Activated CD4-positive, CD25-positive, alpha-beta regulatory T cell (primary cell): Measurements from ENCODE around the gene NNT.
"Not testable (repeated sequence)": the region's sequence is repeated elsewhere in the genome, so short reads cannot be mapped to it uniquely, and the experiment has no call there.

Source experiments
- DNase-seq, 4 experiments: peaks; one replicate each; lab custom pipeline; 2025; lab: John Stamatoyannopoulos, UW

Gene NNT

DNA sequence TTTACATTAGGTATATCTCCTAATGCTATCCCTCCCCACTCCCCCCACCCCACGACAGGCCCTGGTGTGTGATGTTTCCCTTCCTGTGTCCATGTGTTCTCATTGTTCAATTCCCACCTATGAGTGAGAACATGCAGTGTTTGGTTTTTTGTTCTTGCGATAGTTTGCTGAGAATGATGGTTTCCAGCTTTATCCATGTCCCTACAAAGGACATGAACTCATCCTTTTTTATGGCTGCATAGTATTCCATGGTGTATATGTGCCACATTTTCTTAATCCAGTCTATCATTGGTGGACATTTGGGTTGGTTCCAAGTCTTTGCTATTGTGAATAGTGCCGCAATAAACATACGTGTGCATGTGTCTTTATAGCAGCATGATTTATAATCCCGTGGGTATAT is 64.4 kb downstream of the NNT start:
- DNase-seq = not testable (repeated sequence)

DNA sequence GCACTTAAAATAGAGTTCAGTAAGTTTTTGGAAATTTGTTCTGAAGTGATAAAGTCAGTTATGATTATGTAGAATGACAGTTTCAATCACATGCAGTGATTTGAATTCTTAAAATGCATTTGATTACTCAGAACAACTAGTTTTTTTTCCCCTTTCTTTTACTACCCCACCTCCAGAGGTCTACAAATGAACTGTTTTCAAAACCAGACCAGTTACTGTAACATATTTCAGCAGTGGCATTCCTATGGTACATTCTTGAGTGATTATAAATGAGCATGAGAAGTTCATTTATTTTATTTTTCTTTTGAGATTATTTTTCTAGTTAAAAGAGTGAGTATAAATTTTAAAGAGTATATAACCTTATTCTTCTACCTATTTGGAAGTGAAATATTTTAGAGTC is 71.6 kb downstream of the NNT start:
- DNase-seq = no peak

DNA sequence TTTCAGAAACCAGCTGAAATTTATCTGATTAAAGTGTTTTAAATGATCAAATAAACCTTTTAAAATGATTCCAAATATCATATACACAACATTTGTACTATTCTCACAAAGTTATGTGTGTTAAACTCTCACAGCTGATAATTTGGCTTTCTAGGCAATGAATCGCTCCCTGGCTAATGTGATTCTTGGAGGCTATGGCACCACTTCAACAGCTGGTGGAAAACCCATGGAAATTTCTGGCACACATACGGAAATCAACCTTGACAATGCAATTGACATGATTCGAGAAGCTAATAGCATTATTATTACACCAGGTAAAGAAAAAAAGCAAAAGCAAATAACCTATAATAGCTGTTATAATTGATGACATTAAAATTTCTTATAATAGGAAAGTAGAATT is 72.4 kb downstream of the NNT start:
- no peak for DNase-seq

DNA sequence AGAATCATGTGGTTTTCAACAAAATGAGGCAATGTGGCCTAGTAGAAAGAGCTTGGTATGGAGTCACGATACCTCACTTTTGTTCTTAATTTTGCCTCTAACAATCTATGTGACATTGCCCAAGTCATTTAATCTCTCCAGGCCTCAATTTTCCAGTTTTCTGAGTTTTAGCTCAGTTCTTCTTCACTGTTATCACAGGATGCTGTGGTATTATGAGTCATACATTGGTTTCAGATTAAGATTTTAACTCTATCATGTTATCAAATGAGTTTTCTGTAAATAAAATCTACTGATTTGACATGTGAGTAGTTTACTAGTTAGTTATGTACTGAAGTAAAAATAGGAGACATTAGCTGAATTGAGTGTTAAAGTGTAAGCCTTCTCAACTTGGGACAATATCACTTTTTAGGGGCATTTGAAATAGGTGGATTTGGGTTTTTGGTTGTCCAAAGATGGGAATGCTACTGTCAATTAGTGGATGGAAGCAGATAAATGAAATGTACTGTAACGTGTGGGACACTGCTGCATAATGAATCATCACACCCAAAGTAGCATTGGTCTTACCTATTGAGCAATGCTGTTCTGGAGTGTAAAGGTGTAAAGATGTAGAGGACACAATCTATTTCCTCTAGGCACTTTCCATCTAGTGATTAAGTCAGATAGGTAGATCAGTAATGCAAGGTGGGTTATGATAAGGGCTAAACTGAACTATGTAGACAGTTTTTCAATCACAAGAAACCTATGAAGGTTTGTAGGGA is 73.3 kb downstream of the NNT start:
- no peak for DNase-seq

DNA sequence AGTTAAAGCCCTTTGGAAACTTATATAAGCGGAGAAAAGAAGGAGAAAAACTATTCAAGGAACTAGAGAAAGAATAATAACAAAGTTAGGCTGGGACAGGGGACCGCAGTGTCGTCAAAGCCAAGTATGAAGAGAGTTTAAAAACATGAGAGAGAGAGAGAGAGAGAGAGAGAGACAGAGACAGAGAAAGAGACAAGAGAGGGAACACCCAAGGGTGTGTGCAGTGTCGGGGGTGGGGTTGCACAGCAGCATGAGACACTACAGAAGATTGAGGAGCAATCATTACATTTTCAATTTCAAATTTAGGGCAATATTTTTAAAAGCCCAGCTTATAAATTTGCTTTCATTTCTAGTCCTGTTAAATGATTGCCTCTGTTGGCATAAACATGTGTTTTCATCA is 74.3 kb downstream of the NNT start:
- DNase-seq = no peak

DNA sequence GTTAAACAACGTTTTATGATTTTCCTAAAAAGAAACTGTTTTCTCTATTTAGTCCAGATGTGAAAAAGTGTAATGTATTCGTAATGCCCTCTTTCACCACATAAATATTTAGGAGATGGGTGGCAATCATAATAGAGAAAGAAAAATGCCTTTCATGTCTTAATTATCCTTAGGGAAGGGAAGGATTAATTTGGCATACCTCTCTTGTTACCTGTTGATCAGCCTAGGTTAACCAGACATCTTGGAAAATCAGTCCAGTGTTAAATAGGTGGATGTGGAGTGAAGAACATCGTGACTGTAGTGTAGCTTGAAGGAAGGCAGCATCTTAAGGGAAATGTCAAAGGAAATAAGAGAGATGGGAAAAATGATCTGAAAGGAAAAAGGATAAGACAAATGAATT is 76.2 kb downstream of the NNT start:
- DNase-seq = no peak

DNA sequence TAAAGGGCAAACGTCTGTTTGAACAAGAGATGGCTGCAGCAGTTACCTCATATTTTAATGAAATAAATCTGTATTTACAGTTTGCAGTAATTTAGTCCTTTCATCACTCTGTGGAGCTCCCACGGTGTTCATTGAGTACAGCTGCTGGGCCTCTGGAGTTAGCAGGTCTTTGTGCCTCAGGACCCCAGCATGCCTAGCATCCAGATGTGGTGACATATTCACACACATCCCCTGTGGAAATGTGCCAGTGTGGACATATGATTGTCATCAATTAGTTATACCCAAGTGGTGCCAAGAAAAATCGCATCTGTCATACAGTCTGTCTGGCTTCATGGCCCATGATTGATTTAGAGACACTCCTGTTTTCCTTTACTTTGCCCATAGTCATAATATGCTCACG is 77.3 kb downstream of the NNT start:
- no peak for DNase-seq

DNA sequence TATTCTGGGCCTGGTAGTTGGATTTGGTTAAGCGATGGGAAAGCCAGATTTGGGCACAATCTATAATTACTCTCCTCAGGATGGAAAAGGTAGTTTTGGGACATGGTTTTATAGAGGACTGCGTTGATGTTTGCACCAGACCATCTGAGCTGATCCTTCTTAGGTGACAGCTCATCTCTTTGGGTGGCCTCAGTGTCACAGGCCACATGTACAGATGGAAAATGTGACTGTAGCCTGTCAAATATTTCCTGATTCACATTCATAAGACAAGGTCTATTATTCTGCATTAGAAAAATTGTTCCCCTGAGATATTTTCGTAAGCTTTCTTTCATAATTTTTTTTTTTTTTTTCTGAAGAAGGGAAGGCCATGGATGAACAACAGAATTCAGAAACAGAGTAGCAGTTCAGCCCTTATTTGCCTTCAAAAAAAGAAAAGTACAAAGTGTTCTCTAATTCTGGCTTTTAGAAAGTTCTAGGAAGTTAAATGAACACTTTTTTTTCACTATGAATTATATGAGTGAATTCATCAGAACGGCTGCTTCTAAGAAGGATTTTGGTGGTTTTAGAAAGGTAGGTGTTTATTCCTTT is 81.0 kb downstream of the NNT start:
- no peak for DNase-seq

DNA sequence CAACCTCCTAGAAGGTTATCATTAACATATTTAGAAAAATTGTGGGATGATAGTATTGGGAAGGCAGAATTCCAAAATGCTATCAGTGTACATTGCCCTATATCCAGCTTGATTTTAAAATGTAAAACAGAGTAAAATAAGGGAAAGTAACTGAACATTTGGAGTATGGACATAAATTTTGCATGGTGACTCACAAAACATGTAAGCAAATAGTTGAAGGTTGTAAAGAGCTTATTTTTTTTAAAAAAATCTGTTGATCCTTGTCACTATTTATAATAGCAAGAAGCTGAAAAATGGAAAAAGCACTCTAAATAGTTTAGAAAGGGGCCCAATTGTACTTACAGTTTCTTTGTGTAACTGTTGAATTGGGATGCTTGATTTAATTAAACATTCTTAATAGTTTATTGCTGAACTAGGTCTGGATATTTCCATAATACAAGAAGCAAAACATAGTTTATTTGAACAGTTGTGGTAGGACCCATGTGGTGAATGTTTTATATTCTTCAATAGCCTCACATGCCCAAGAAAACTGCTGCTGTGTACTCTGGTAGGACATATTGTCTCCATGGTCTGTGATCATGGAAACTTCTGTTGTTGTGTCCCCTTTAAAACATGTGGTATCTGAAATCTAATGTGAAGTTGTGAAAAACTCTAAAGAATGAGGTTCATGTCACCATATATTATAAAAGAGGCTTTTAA is 82.4 kb downstream of the NNT start:
- no peak for DNase-seq

DNA sequence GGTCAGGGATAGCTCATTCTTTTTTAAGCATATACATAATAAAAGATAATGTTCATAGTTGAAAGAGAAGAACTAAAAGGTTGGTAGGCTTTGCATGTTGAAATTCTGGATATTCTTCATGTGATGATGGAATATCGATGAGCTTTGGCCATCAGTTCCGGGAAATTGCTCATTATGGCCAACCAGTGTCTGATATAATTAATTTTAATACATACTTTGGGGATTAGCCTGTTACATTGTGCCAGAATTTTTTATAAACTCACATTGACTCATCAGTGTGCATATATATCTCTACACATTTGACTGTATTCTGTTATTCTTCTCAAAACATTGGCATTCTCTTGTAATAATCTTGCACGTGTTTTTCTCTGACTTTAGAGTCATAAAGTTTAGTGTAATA is 84.3 kb downstream of the NNT start:
- no peak for DNase-seq

DNA sequence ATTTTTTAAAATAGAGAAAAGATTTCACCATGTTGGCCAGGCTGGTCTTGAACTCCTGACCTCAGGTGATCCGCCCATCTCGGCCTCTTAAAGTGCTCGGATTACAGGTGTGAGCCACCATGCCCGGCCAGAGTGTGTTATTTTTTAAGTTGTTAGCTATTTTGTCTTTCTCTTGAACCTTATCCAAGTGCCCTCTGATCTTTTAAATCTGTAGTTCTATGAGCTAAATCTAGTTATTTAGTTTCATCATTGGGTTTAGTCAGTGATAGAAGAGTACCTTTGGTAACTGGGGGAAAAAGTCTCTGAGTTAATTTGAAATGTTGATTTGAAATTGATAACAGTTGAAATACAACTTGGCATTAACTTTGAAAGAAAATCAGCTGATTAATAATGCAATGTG is 88.3 kb downstream of the NNT start:
- no peak for DNase-seq

DNA sequence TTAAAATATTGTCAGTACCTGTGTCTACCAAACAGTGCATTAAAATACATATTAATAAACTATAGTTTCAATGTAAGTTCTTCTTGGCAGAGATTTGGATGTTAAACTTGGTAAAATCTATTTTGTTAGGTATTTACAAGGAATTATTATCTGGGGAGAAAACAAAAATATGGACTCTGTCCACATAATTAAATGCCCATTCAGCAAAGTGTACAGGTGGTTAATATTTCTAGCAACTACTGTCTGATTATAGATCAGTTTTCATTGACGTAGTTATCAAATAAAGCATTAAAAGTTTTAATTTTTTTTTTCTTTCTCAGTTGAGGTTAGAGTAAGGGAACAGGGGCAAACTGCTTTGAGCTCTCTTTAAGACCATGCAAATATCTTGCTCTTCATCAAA is 88.9 kb downstream of the NNT start:
- no peak for DNase-seq

DNA sequence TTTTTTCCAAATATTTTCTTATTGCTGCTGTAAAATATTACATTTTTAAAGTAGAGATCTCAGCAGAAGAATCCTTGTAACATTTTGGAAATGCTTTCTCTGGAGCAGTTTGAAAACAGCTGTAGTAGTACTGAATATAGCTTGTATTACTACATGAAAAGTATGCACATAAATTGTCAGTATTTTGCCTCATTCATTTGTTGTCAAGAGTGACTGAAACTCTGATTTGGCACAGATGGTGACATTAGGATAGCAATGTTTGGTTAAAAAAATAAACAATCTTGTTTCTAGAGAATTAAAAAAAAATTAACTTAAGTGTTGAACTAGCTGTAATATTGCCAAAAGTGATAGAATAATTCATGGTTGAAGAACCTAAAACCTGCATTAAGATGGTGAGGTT is 90.4 kb downstream of the NNT start:
- no peak for DNase-seq

DNA sequence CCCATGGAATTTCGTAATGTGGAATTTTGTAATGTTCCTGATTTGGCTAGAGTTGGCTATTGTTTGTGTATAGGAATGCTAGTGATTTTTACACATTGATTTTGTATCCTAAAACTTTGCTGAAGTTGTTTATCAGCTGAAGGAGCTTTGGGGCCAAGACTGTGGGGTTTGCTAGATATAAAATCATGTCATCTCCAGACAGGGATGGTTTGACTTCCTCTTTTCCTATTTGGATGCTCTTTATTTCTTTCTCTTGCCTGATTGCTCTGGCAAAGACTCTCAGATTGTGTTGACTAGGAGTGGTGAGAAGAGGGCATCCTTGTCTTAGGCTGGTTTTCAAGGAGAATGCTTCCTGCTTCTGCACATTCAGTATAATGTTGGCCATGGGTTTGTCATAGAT is 91.0 kb downstream of the NNT start:
- DNase-seq = no peak

DNA sequence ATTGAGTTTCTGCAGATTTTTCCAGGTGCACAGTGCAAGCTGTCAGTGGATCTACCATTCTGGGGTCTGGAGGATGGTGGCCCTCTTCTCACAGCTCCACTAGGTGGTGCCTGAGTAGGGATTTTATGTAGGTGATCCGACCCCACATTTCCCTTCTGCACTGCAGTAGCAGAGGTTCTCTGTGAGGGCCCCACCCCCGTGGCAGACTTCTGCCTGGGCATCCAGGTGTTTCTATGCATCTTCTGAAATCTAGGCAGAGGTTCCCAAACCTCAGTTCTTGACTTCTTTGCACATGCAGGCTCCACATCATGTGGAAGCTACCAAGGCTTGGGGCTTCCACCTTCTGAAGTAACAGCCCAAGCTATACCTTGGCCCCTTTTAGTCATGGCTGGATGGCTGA is 93.5 kb downstream of the NNT start:
- DNase-seq = not testable (repeated sequence)

DNA sequence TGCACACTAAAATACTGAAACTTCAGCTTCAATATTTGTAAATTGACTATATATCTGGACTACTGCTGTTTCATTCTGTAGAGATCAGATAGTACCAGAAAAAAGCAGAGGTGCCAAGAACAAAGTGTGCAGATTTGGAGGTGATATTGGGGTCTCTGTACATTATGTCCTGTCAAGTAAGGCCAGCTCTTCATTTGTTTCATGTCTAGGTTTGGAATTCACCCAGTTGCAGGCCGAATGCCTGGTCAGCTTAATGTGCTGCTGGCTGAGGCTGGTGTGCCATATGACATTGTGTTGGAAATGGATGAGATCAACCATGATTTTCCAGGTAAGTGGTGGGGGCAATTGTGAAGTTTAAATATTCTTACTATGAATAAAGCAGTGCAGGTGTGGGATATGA is 96.9 kb downstream of the NNT start:
- DNase-seq = no peak

DNA sequence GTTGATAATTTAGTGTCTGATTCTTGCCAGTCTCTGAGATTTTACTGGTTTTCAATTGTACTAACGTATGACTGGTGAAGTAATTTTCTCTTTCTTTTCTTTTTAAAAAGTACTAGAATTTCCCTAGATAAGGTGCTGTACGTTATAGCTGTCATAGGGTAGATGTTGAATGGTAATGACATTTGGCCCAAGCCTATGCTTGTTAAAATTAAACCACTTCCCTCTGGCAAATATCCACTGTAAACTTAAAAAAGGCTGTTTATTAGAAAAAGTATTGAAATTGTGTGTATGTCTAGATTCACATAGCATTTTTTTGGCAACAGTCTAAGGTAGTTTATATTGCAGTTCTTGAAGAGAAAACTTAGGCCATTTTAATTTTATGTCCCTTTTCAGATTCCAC is 97.6 kb downstream of the NNT start:
- no peak for DNase-seq

DNA sequence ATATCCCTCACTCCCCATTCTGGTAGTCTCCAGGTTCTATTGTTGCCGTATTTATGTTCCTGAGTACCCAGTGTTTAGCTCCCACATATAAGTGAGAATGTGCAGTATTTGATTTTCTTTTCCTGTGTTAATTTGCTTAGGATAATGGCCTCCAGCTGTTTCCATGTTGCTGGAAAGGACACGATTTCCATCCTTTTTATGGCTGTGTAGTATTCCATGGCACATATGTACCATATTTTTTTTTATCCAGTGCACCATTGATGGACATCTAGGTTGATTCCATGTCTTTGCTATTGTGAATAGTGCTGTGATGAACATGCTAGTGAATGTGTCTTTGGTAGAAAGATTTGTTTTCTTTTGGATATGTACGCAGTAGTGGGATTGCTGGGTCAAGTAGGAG is 98.2 kb downstream of the NNT start:
- no peak for DNase-seq

DNA sequence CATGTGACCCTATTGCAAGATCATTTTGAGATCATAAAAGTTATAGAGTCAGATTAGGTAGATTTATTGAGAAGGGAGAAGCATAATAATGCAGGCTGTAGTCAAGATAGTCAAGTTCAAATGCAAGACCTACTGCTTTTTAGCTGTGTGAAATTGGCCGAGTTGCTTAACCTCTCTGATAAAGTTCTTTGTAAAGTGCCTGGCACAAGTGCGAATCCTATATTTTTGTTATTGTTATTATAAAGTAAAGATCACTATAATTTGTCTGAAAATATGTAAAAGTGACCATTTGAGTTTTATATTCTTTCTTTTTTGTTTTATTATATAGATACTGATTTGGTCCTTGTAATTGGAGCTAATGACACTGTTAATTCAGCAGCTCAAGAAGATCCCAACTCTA is 99.3 kb downstream of the NNT start:
- no peak for DNase-seq

DNA sequence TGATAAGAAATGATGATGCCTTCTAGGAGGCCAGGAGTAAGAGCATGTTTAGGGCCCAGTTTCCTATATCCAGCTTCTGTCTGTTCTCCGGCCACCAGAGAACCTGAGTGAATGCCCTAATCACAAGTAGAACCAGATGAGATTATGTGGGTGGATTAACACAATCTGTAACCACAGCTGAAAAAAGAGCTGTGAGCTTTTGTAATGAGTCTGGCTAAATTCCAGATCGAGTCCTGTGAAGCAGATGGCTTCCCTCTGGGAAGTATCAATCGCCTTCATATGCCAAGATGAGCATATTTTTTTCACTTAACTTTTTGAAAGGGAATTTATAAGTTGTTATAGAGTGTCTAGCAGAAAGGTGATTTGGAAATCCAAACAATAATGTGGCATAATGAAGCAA is 99.8 kb downstream of the NNT start:
- DNase-seq = no peak

DNA sequence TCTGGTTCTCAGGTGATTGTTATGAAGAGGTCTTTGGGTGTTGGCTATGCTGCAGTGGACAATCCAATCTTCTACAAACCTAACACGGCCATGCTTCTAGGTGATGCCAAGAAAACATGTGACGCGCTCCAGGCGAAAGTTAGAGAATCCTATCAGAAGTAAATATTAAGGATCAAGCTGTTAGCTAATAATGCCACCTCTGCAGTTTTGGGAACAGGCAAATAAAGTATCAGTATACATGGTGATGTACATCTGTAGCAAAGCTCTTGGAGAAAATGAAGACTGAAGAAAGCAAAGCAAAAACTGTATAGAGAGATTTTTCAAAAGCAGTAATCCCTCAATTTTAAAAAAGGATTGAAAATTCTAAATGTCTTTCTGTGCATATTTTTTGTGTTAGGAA is 101.3 kb downstream of the NNT start:
- DNase-seq = no peak

DNA sequence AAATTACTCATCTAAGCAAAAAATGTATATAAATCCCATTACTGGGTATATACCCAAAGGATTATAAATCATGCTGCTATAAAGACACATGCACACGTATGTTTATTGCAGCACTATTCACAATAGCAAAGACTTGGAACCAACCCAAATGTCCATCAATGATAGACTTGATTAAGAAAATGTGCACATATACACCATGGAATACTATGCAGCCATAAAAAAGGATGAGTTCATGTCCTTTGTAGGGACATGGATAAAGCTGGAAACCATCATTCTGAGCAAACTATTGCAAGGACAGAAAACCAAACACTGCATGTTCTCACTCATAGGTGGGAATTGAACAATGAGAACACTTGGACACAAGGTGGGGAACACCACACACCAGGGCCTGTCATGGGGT is 103.6 kb downstream of the NNT start:
- not testable (repeated sequence) for DNase-seq

DNA sequence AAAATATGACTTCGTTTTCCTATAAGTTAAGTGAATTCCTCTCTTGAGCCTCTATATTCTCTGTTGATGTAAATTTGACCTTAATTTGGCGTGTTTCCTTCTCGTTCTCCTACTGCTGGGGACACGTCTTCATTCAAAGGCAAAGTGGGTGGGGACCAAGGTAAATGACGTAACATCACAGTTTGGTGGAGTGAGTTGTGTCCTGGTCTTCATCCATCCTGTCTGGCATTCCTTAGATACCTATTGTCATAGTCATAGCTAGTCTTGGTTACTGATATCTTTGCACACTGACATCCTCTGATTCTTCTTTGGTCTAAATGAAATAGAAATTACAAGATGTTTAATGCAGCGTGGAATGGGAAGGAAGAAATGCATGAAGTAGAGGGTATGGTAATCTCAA is 108.5 kb downstream of the NNT start:
- DNase-seq = no peak

DNA sequence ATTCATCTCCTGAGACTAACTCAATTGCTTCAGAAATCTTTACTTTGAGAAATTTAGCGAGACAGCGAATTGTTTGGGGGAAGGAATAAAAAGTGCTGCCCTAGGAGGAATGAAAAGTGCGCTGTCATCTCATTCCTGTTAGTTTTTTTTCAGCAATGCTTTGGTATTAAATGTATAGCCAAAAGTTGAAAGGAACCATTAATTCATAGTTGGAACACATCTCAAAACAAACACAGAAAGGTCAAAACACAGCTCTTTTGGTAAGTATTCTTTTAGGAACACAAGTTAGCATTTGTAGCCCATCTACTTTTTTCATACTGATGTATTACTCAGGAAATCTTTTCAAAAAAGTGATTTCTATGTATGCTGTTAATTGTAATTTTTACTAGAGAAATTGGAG is 109.1 kb downstream of the NNT start:
- no peak for DNase-seq
